ENCODE data around the gene EHMT1. TPM values are rescaled to one million over a fixed set of nuclear protein-coding genes. Genes with fewer than 3 reads are reported as not detected.

Gene EHMT1
- total RNA-seq, 1 donor from 2014 or later, result 64.5 TPM

DNA sequence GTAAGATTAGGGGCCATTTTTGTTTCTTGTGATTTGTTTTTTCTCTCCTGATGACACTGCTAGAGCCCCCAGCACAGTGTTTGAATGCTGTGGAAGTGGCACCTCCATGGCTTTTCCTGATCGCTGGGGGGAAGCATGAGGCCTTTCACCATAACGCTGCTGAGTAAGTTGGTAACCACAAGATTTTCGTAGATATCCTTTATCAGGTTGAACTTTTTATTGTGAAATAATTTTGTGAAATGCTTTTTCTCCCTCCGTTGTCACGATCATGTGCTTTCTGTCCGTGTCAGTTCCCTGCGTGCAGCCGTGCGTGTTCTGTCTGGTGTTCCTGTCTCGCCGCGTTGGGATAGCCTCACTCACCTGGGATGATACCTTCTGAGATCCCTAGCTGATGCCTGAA lies 59.4 kb downstream of the EHMT1 start:
- H3K27me3 Mint-ChIP-seq (ENCODE audit: low read depth, unreplicated experiment), result no peaks in the 10 kb centered on the region
- peaks cover 88% of the 10 kb centered on the region for H3K79me2 ChIP-seq (ENCODE audit: insufficient read depth, low read length)
- no peaks in the 10 kb centered on the region for H3K9me3 Mint-ChIP-seq (ENCODE audit: unreplicated experiment)
- no peak overlapping the region for H3K4me3 ChIP-seq (ENCODE audit: insufficient read depth, low read depth, low read length)
- no peak overlapping the region for H2AFZ ChIP-seq (ENCODE audit: low read depth, low read length)
- H4K20me1 ChIP-seq (ENCODE audit: insufficient read depth, low read length), result peaks cover 81% of the 10 kb centered on the region
- FAIRE-seq (no peak), DNase-seq (ENCODE audit: low read depth) (no peak)
- H3K27ac ChIP-seq (ENCODE audit: low read depth, low read length), result no peak overlapping the region
- H3K4me1 ChIP-seq (ENCODE audit: insufficient read depth, low read length), result peaks cover 5% of the 10 kb centered on the region
- no peaks in the 10 kb centered on the region for H3K36me3 Mint-ChIP-seq (ENCODE audit: low read depth, unreplicated experiment)
- no peaks in the 10 kb centered on the region for H3K36me3 ChIP-seq (ENCODE audit: insufficient read depth, low read length)
- H3K9me3 ChIP-seq (ENCODE audit: insufficient read depth, low read depth, low read length), result no peaks in the 10 kb centered on the region
- H3K9ac ChIP-seq (ENCODE audit: low read length), result no peak overlapping the region
- H3K4me2 ChIP-seq (ENCODE audit: low read length), result no peak overlapping the region
- TF ChIP-seq, protein P1, sequence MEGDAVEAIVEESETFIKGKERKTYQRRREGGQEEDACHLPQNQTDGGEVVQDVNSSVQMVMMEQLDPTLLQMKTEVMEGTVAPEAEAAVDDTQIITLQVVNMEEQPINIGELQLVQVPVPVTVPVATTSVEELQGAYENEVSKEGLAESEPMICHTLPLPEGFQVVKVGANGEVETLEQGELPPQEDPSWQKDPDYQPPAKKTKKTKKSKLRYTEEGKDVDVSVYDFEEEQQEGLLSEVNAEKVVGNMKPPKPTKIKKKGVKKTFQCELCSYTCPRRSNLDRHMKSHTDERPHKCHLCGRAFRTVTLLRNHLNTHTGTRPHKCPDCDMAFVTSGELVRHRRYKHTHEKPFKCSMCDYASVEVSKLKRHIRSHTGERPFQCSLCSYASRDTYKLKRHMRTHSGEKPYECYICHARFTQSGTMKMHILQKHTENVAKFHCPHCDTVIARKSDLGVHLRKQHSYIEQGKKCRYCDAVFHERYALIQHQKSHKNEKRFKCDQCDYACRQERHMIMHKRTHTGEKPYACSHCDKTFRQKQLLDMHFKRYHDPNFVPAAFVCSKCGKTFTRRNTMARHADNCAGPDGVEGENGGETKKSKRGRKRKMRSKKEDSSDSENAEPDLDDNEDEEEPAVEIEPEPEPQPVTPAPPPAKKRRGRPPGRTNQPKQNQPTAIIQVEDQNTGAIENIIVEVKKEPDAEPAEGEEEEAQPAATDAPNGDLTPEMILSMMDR (IDR thresholded peaks at IDR 0.05; ENCODE audit: insufficient read depth, low read depth, low read length), result no peak
- TF ChIP-seq EZH2 (IDR thresholded peaks at IDR 0.05; ENCODE audit: insufficient read depth, low read length), result no peak
- H3K4me3 Mint-ChIP-seq (ENCODE audit: unreplicated experiment), result no peak overlapping the region
- peaks cover 27% of the 10 kb centered on the region for H3K4me1 Mint-ChIP-seq (ENCODE audit: low read depth, unreplicated experiment)
- no peaks in the 10 kb centered on the region for H3K27me3 ChIP-seq (ENCODE audit: insufficient read depth, low read length)
- H3K27ac Mint-ChIP-seq (ENCODE audit: unreplicated experiment), result no peak overlapping the region

DNA sequence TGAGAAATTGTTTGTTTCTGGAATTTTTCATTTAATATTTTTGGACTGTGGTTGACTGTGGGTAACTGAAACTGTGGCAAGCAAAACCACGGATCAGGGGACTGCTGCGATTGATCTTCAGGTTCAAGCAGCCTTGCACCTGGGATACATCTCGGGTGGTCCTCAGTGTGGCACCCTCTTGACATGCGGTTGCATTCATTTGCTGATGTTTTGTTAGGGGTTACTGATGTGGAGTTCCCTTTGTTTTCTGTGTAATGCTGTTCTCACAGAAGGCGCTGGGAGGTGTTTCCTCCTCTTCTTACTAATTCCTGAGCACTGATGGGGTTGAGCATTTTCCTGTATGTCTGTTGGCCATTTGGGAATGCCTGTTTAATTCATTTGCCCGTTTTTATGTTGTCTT lies 60.4 kb downstream of the EHMT1 start:
- Mint-ChIP-seq H3K4me3 (ENCODE audit: unreplicated experiment) (no peak overlapping the region), H3K27me3 (ENCODE audit: low read depth, unreplicated experiment) (no peaks in the 10 kb centered on the region), H3K9me3 (ENCODE audit: unreplicated experiment) (no peaks in the 10 kb centered on the region), H3K27ac (ENCODE audit: unreplicated experiment) (no peak overlapping the region), H3K4me1 (ENCODE audit: low read depth, unreplicated experiment) (peaks cover 18% of the 10 kb centered on the region), H3K36me3 (ENCODE audit: low read depth, unreplicated experiment) (no peaks in the 10 kb centered on the region)
- peaks cover 88% of the 10 kb centered on the region for H3K79me2 ChIP-seq (ENCODE audit: insufficient read depth, low read length)
- H4K20me1 ChIP-seq (ENCODE audit: insufficient read depth, low read length), result peaks cover 79% of the 10 kb centered on the region
- no peak overlapping the region for H2AFZ ChIP-seq (ENCODE audit: low read depth, low read length)
- peaks cover 5% of the 10 kb centered on the region for H3K4me1 ChIP-seq (ENCODE audit: insufficient read depth, low read length)
- no peaks in the 10 kb centered on the region for H3K27me3 ChIP-seq (ENCODE audit: insufficient read depth, low read length)
- H3K36me3 ChIP-seq (ENCODE audit: insufficient read depth, low read length), result no peaks in the 10 kb centered on the region
- H3K9ac ChIP-seq (ENCODE audit: low read length), result no peak overlapping the region
- no peak overlapping the region for H3K4me3 ChIP-seq (ENCODE audit: insufficient read depth, low read depth, low read length)
- H3K27ac ChIP-seq (ENCODE audit: low read depth, low read length), result no peak overlapping the region
- no peaks in the 10 kb centered on the region for H3K9me3 ChIP-seq (ENCODE audit: insufficient read depth, low read depth, low read length)
- TF ChIP-seq, protein P1 (IDR thresholded peaks at IDR 0.05; ENCODE audit: insufficient read depth, low read depth, low read length), result no peak
- no peak for TF ChIP-seq EZH2 (IDR thresholded peaks at IDR 0.05; ENCODE audit: insufficient read depth, low read length)
- H3K4me2 ChIP-seq (ENCODE audit: low read length), result no peak overlapping the region
- FAIRE-seq (no peak), DNase-seq (ENCODE audit: low read depth) (no peak)

DNA sequence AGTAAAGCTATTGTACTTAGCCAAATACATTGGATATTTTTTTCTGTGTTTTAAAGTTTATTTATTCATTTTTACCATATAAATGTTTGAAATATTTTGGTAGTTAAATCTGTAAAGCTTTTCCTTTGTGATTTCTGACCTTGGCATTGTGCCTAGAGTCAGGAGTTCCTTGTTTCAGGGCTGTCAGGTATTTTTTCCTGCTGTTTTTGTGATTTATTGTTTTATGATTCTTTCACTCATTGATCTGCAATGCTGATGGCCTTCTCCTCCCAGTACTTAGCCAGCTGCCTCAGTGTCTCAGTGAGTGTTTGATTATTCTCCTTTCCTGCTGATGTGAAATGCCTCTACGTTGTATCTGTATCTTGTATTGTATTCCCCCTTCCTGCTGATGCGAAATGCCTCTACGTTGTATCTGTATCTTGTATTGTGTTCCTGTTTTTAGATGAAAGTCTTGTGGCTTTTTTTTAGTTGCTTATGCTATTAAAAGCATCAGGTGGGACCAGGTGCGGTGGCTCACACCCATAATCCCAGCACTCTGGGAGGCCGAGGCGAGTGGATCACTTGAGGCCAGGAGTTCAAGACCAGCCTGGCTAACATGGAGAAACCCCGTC lies 61.0 kb downstream of the EHMT1 start:
- Histone ChIP-seq H3K4me3 (ENCODE audit: insufficient read depth, low read depth, low read length) (no peak overlapping the region), H3K27ac (ENCODE audit: low read depth, low read length) (no peak overlapping the region), H3K79me2 (ENCODE audit: insufficient read depth, low read length) (peaks cover 88% of the 10 kb centered on the region), H3K9me3 (ENCODE audit: insufficient read depth, low read depth, low read length) (no peaks in the 10 kb centered on the region), H4K20me1 (ENCODE audit: insufficient read depth, low read length) (peaks cover 77% of the 10 kb centered on the region), H3K4me2 (ENCODE audit: low read length) (no peak overlapping the region), H3K4me1 (ENCODE audit: insufficient read depth, low read length) (peaks cover 5% of the 10 kb centered on the region), H3K27me3 (ENCODE audit: insufficient read depth, low read length) (no peaks in the 10 kb centered on the region), H2AFZ (ENCODE audit: low read depth, low read length) (no peak overlapping the region), H3K9ac (ENCODE audit: low read length) (no peak overlapping the region), H3K36me3 (ENCODE audit: insufficient read depth, low read length) (no peaks in the 10 kb centered on the region)
- TF ChIP-seq EZH2 (IDR thresholded peaks at IDR 0.05; ENCODE audit: insufficient read depth, low read length), result no peak
- TF ChIP-seq, protein P1 (IDR thresholded peaks at IDR 0.05; ENCODE audit: insufficient read depth, low read depth, low read length), result no peak
- no peaks in the 10 kb centered on the region for H3K9me3 Mint-ChIP-seq (ENCODE audit: unreplicated experiment)
- H3K4me1 Mint-ChIP-seq (ENCODE audit: low read depth, unreplicated experiment), result peaks cover 13% of the 10 kb centered on the region
- no peak overlapping the region for H3K4me3 Mint-ChIP-seq (ENCODE audit: unreplicated experiment)
- FAIRE-seq (no peak), DNase-seq (ENCODE audit: low read depth) (no peak)
- H3K27ac Mint-ChIP-seq (ENCODE audit: unreplicated experiment), result no peak overlapping the region
- no peaks in the 10 kb centered on the region for H3K36me3 Mint-ChIP-seq (ENCODE audit: low read depth, unreplicated experiment)
- H3K27me3 Mint-ChIP-seq (ENCODE audit: low read depth, unreplicated experiment), result no peaks in the 10 kb centered on the region

Measured in astrocyte (in vitro differentiated cells and primary cell).